Liver (tissue), 3 donors: ENCODE measurements around the gene NBAS.

ENCODE experiments used
- ATF3 ChIP-seq: IDR thresholded peaks from 2 replicates; pipeline ENCODE4 v1.6.1; 2016; ENCODE audit warnings: antibody characterized with exemption
- CTCF ChIP-seq: fragments of 150-350 bp; IDR thresholded peaks from 2 replicates; pipeline ENCODE4 v1.5.1; 2017; ENCODE audit warnings: improper control_type of control experiment, low read depth, low read length; ENCODE audit not compliant: missing input control
- EGR1 ChIP-seq, 2 donors: IDR thresholded peaks; 2 replicates each; pipeline ENCODE4 v1.6.1; 2016 to 2018; ENCODE audit warnings: antibody characterized with exemption in 2 of 2, low read depth in 2 of 2
- FOXA1 ChIP-seq: IDR thresholded peaks from 2 replicates; pipeline ENCODE4 v1.6.1; 2016; ENCODE audit warnings: antibody characterized with exemption
- FOXA2 ChIP-seq: IDR thresholded peaks from 2 replicates; pipeline ENCODE4 v1.6.1; 2016; ENCODE audit warnings: antibody characterized with exemption
- JUND ChIP-seq, 2 donors: IDR thresholded peaks; 2 replicates each; pipeline ENCODE4 v1.6.1; 2016; ENCODE audit warnings: antibody characterized with exemption in 2 of 2
- NR2F2 ChIP-seq: IDR thresholded peaks from 2 replicates; pipeline ENCODE4 v1.6.1; 2016; ENCODE audit warnings: antibody characterized with exemption
- RAD21 ChIP-seq, 2 donors: IDR thresholded peaks; 2 replicates each; pipeline ENCODE4 v1.6.1; 2016; ENCODE audit warnings: antibody characterized with exemption in 2 of 2, mild to moderate bottlenecking in 2 of 2
- REST ChIP-seq: IDR thresholded peaks from 2 replicates; pipeline ENCODE4 v1.6.1; 2016; ENCODE audit warnings: antibody characterized with exemption, mild to moderate bottlenecking
- SP1 ChIP-seq: IDR thresholded peaks from 2 replicates; pipeline ENCODE4 v1.6.1; 2018; ENCODE audit warnings: antibody characterized with exemption, mild to moderate bottlenecking
- TAF1 ChIP-seq: conservative IDR thresholded peaks from 2 replicates; pipeline ENCODE4 v1.6.1; 2016; ENCODE audit warnings: antibody characterized with exemption, mild to moderate bottlenecking
- YY1 ChIP-seq: IDR thresholded peaks from 2 replicates; pipeline ENCODE4 v1.6.1; 2016; ENCODE audit warnings: antibody characterized with exemption, mild to moderate bottlenecking
- donor health status: healthy.
- donor health status: healthy.

- TF ChIP-seq CTCF: no peak
- no peak for TF ChIP-seq FOXA1
- no peak for TF ChIP-seq SP1
- no peak for TF ChIP-seq NR2F2
- no peak for TF ChIP-seq ATF3
- TF ChIP-seq RAD21 (IDR thresholded peaks at IDR 0.05): no peak
- TF ChIP-seq TAF1: no peak
- TF ChIP-seq YY1: no peak
- no peak for TF ChIP-seq REST
- no peak for TF ChIP-seq FOXA2
- TF ChIP-seq JUND (IDR thresholded peaks at IDR 0.05): no peak
- no peak for TF ChIP-seq EGR1 (IDR thresholded peaks at IDR 0.05; ENCODE audit: low read depth in 2 of 2)
These were observed 175.9 kb downstream of the NBAS start for GRCh38 chr2:15385184-15385583.
